Right atrium auricular region (tissue), 2 donors: Measurements from ENCODE around the gene RGS16. TPM values are rescaled to one million over a fixed set of nuclear protein-coding genes. Genes with fewer than 3 reads are reported as not detected.

Source experiments
- DNase-seq: peaks from one replicate; pipeline ENCODE4 v3.0.0-alpha.2; 2019; ENCODE audit warnings: low spot score
- H3K27ac ChIP-seq, 2 donors: fragments of 200-600 bp; sonication (generic); 1 replicate in 1 of 2; 2 replicates in 1 of 2; pipeline ENCODE4 v1.5.1; 2016 to 2019
- H3K27me3 ChIP-seq, 2 donors: fragments of 200-600 bp; sonication (generic); one replicate each; pipeline versions ENCODE4 v1.5.1 to v1.6.0; 2017 to 2019
- H3K36me3 ChIP-seq: fragments of 200-600 bp; sonication (generic); one replicate; pipeline ENCODE4 v1.5.1; 2016
- H3K4me1 ChIP-seq, 2 donors: fragments of 200-600 bp; sonication (generic); one replicate each; pipeline versions ENCODE4 v1.5.1 to v1.6.0; 2017 to 2019
- H3K4me3 ChIP-seq, 2 donors: fragments of 200-600 bp; sonication (generic); 1 replicate in 1 of 2; 2 replicates in 1 of 2; pipeline ENCODE4 v1.5.1; 2017 to 2019; ENCODE audit warnings: mild to moderate bottlenecking in 1 of 2, moderate library complexity in 1 of 2
- H3K9me3 ChIP-seq, 2 donors: fragments of 200-600 bp; sonication (generic); one replicate each; pipeline ENCODE4 v1.5.1; 2019
- total RNA-seq, 2 donors: library from RNA; depleted of rRNA; stranded (reverse); fragments of >200 nt; gene quantifications; one replicate each; pipeline ENCODE4 v1.1.0, GENCODE V29; 2016
- TF ChIP-seq, protein P1 (sequence below), 2 donors: fragments of 200-600 bp; sonication (generic); IDR thresholded peaks; one replicate each; pipeline ENCODE4 v1.5.1; 2019; ENCODE audit warnings: antibody characterized with exemption in 2 of 2

Gene RGS16
- total RNA-seq, 2 donors from 2014 or later, result 1.4 to 2.2 TPM

- no peak overlapping the region for H3K27ac ChIP-seq
- no peak overlapping the region for H3K4me3 ChIP-seq
- H3K36me3 ChIP-seq, result no peaks in the 10 kb centered on the region
- no peaks in the 10 kb centered on the region for H3K4me1 ChIP-seq
- H3K27me3 ChIP-seq, result no peaks in the 10 kb centered on the region
- DNase-seq, result no peak
- TF ChIP-seq, protein P1, sequence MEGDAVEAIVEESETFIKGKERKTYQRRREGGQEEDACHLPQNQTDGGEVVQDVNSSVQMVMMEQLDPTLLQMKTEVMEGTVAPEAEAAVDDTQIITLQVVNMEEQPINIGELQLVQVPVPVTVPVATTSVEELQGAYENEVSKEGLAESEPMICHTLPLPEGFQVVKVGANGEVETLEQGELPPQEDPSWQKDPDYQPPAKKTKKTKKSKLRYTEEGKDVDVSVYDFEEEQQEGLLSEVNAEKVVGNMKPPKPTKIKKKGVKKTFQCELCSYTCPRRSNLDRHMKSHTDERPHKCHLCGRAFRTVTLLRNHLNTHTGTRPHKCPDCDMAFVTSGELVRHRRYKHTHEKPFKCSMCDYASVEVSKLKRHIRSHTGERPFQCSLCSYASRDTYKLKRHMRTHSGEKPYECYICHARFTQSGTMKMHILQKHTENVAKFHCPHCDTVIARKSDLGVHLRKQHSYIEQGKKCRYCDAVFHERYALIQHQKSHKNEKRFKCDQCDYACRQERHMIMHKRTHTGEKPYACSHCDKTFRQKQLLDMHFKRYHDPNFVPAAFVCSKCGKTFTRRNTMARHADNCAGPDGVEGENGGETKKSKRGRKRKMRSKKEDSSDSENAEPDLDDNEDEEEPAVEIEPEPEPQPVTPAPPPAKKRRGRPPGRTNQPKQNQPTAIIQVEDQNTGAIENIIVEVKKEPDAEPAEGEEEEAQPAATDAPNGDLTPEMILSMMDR (IDR thresholded peaks at IDR 0.05), result no peak
- no peaks in the 10 kb centered on the region for H3K9me3 ChIP-seq
Observed at GRCh38 chr1:182552527-182552926, 51.7 kb downstream of the RGS16 start.

GRCh38 chr1:182549811-182550210 lies 54.4 kb downstream of the RGS16 start:
- Histone ChIP-seq H3K4me3 (no peak overlapping the region), H3K4me1 (no peaks in the 10 kb centered on the region), H3K27me3 (no peaks in the 10 kb centered on the region), H3K27ac (no peak overlapping the region), H3K36me3 (no peaks in the 10 kb centered on the region), H3K9me3 (no peaks in the 10 kb centered on the region)
- DNase-seq, result no peak
- TF ChIP-seq, protein P1 (IDR thresholded peaks at IDR 0.05), result no peak

GRCh38 chr1:182549346-182549745 lies 54.8 kb downstream of the RGS16 start:
- no peaks in the 10 kb centered on the region for H3K9me3 ChIP-seq
- no peaks in the 10 kb centered on the region for H3K36me3 ChIP-seq
- no peaks in the 10 kb centered on the region for H3K27me3 ChIP-seq
- H3K4me1 ChIP-seq, result no peaks in the 10 kb centered on the region
- no peak overlapping the region for H3K27ac ChIP-seq
- DNase-seq, result no peak
- TF ChIP-seq, protein P1 (IDR thresholded peaks at IDR 0.05), result no peak
- H3K4me3 ChIP-seq, result no peak overlapping the region

Other genes with a start within 250 kb of the RGS16 start
- 100 to 1,000 TPM; 381 to 632 TPM for gene GLUL, start 212.6 kb downstream of the RGS16 start, total RNA-seq
- not detected for gene TEDDM1, start 203.7 kb downstream of the RGS16 start, total RNA-seq
- not detected for gene RGSL1, start 154.2 kb downstream of the RGS16 start, total RNA-seq
- gene RNASEL, start 15.1 kb downstream of the RGS16 start, total RNA-seq, result 1 to 10 TPM; 2.0 to 4.5 TPM
- gene RGS8, start 80.2 kb upstream of the RGS16 start, total RNA-seq, result under 1 TPM in 1 of 2 donors, not detected in 1; 0.31 TPM
- gene NPL, start 185.4 kb upstream of the RGS16 start, total RNA-seq, result 1 to 10 TPM; 3.4 to 4.8 TPM
- 10 to 100 TPM; 44.7 to 55.5 TPM for gene DHX9, start 235.0 kb upstream of the RGS16 start, total RNA-seq